ENCODE data around the gene TMC6.

TMC6 gene

DNA sequence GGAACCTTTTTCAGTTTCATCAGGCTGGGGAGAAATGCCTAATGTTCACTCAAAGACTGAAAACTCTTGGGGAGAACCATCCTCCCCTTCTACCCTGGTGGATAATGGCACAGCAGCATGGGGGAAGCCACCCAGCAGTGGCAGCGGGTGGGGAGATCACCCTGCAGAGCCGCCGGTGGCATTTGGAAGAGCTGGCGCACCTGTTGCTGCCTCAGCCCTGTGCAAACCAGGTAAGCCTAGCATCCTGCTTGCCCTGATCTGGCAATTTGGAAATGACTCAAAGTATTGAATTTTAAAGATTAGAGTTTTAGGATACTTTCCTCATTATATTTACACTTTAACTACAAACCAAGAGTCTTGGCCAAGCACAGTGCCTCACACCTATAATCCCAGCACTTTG is 63.8 kb downstream of the TMC6 start:
- no peak for DNase-seq

DNA sequence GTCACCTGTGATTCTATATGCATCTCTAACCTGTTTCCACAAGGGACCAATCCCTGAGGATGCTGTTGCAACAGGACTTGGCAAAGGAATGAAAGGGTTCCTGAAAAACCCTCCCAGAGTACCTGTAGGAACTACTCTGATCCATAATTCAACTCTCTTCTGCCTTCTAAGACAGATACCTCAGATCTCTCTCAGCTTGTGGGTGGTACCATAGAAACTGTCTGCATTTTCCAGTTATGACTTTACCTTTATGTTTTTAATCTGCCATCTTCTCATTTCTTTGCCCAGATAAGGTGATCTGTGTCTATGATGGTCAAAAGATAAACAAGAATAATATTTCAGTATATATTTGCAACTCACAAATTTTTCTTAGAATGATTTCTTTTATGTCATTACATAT is 65.1 kb downstream of the TMC6 start:
- no peak for DNase-seq

DNA sequence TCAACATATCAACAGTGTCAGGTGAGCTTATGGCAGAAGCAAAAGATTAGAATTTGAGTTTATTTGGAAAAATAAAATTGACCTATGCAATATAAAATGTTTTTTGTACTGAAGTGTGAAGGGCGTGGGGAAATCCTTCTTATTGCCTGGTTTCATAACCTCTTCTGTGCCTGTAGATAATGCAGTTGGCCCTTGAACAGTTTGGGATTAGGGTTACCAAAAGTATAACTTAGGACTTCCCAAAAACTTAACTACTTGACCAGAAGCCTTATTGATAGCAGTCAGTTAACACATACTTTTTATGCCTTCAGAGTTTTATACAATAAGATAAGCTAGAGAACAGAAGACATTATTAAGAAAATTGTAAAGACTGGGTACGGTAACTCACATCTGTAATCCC is 66.0 kb downstream of the TMC6 start:
- no peak for DNase-seq

All from suppressor macrophage treated with lipopolysaccharide for 1 hour (primary cell).